HG02840 (cell line): ENCODE results near the gene GCM1.

Source experiments
- ATAC-seq: cut with Tn5 transposase; IDR thresholded peaks from one replicate; pipeline ENCODE4 v1.9.1; 2021; ENCODE audit warnings: mild to moderate bottlenecking, moderate library complexity, moderate number of reproducible peaks; ENCODE audit not compliant: unreplicated experiment, low FRiP score

GCM1 gene

DNA sequence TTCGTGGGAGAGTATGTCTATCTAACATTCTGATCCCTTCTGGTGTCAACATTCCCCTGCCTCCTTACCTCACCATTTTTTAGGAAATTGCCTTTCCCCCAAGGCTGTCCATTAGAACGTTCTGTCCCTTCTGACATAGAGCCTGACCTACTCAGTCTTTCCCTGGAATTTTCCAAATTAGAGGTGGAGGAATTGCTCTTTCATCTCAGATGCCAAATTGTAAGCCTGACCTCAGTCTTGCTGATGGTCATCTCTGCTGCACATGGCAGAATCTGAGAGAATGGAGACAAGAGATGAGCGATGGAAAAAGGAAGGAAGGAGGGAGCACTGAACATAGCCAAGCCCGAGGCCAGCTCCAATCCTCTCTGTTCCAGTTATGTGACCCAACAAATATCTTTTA lies 5.4 kb upstream of the GCM1 start:
- ATAC-seq, result no peak

DNA sequence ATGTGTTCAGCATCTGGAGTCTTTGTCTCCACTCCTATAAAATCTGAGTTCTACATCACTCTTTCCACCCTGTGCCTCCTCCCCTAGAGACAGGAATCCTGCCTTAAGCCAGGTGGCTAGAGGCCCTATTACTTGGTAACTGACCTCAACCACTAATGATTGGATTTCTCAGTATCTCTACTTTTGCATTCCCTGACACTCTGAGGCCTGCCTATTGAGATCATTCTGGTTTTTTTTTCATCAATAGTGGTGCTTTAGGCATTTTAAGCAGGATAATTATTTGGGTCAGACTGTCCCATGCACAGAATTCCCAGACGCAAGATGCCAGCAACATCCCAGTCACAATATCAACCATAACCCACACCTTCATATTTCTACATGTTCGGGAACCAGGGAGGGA lies 3.9 kb upstream of the GCM1 start:
- ATAC-seq, result no peak

DNA sequence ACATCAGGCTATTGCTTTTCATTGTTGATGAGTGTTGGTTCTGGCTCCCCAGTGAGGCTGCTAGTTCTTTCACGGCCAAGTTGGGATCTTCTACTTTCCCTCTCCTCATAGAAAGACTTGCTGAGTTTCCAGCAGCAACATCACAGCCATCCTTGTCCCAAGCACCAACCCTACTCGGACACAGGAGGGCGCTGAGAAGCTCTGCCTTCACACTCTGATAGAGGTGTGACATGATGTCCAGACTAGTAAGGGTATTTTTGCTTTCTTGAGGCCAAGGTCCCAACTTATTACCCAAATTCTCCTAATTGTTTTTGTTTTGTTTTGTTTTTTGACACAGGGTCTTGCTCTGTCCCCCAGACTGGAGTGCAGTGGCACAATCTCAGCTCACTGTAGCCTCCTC lies 3.0 kb upstream of the GCM1 start:
- no peak for ATAC-seq

DNA sequence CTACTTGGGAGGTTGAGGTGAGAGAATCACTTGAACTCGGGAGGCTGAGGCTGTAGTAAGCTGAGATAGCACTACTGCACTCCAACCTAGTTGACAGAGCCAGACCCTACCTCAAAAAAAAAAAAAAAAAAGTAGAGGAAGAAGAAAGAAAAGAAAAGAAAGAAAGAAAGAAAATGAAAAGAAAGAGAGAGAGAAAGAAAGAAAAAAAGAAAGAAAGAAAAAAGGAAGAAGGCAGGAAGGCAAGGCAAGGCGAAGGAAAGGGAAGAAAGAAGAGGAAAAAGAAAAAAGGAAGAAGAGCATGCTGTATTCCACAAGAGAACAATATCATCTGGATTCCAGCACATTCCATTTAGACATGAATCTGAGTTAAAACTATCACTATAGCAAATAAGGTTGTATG lies 3.8 kb downstream of the GCM1 start:
- ATAC-seq, result no peak

DNA sequence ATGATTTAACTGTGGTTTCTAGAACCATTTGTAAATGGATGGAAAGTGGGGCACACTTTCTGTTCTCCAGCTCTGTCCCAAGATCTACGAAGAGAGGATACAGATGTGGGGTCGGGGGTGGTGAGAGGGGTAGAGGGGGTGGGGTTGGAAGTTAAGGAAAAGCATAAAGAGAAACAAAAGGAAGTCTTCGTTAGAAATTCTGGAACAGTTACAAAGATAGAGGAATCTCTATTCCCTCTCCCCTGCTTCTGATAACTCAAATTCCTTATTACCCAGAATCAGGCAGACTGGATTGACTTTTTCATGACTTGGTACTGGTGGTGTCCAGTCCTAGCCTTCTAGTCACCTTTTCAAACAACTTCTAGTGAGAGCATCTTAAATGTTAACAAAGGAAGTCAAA lies 4.9 kb downstream of the GCM1 start:
- no peak for ATAC-seq

DNA sequence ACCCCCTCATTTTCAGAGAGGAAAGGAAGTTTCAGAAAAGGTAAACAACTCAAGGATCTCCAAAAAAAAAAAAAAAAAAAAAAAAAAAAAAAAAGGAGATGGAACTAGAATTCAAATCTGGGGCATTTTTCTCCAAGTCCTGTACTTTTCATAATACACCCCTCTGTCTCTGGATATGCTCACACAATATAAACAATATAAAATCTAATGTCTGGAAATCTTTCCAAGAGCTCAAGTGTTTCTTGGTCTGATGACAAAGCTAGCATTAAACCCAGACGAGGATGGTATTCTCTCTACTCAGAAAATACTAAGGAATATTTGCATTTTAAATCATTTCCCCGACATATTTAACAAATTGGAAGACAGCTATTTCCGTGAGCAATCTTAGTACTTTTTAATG lies 5.8 kb downstream of the GCM1 start:
- no peak for ATAC-seq

DNA sequence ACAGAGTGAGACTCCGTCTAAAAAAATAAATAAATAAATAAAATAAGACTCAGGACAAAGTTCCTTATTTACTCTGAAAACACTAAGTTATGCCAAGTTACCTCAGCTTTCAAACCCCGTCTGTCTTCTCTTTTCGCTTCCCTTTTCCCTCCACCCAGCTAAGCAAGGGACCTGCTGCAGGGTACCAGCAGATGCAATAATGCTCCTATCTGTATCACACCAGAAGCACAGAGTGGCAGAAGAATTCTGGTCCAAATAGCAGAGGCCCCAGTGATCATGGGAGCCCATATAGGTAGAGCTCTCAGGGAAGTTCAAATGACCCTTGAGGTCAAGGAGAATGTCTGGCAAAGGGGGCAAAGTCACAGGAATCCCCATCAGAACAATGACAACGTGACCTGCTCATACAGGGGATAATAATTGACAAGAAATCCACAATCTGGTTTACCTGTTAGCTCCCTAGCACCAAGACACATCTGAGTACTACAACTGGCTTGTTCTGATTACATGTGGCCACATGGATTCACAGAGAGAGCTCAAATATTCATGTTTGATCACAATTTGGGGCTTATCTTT lies 8.7 kb downstream of the GCM1 start:
- ATAC-seq, result no peak

DNA sequence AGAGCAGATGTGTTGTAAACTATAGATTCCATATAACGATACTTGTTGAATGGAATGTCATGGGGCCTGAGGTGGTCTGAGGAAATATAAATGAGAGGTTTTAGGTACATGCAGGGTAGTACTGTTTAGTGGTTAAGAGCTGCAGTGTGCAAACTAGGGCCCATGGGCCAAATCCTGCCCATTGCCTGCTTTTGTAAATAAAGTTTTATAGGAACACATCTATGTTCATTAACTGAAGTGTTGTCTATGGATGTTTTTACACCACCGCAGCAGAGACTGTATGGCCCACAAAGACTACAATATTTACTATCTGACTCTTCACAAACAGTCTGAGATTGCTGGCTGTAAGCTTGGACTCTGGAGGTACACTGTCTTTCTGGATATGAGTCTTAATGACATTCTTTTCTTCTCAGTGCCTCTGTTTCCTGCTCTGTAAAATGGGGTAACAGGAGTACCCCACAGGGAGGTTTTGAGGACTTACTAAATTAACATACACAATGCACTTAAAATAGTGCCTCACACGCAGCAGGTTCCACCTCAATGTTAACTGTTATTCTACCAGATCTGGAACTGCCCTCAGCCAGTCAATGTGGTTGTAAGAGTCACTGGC lies 12.5 kb downstream of the GCM1 start:
- ATAC-seq, result no peak

DNA sequence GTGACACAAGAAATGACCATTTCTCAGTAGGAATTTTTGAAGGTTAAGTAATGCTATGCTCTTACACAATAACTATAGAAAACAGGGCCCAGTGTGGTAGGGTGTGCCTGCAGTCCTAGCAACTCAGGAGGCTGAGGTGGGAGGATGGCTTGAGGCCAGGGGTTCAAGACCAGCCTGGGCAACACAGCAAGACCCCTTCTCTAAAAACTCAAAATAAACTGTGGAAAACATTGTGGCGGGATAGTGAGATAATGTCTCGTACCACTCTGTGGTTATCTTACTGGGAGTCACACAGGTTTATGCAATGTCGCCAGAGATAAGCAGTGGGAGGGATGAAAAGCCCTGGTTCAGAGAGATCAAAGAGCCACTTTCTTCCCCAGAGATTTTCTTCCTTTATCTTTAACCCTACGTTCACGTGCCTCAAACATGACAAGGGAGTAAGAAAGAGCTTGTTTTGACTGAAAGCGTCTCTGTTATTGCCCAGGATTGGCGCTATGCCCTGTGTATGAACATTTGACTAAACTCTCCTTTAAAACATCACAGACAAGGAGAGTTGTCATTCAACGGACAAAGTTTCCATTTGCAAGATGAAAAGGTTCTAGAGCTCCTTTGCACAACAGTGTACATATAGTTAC lies 13.9 kb downstream of the GCM1 start:
- ATAC-seq, result no peak

DNA sequence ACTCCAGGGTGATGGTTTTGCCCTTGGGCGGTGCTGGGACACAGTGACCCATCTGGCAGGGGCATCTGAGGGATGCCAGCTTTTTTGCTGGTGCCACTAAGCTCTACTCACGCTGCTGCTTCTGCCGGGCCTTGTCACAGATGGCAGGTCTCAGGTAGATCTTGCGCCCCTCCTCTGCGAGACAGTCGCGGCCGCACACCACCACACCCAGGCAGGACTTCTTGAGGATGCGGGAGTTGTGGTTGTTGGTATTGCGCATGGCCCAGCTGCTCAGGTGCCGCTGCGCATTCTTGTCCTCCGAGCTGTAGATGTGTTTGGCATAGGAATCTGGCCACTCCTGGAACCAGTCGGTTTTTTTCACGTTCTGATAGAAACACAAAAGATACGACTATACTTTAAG lies 14.7 kb downstream of the GCM1 start:
- ATAC-seq, result no peak

DNA sequence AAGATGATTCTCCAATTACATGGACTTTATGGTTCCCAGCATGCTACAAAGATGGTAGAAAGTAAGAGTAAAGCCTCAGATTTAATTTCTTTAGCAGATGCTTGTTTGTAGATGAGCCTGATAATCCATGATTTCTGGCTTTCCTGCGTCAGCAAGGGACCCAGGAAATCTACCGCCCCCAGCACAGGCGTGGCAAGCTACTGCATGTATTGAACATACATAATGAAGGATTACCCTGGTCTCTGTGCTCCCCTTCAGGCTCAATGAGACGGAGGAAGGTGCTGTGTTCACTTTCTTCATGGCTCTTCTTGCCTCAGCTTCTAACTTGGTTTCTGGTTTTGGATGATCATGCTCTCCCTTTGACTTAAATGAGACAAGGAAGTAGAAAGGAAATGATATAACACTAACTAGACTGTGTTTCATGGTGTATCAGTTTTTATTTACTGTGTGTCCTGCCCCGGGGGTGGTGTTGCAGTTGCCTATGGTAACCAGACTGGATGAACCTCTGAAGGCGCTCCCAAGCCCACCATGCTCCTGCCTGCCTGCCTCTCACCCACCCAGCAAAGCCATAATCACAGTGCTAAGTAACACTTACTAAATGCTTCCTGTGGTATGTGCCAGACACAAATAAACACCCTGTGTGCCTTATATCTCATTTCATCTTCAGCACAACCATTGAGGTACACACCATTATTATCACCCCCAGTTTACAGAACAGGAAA lies 17.9 kb downstream of the GCM1 start:
- ATAC-seq, result no peak

DNA sequence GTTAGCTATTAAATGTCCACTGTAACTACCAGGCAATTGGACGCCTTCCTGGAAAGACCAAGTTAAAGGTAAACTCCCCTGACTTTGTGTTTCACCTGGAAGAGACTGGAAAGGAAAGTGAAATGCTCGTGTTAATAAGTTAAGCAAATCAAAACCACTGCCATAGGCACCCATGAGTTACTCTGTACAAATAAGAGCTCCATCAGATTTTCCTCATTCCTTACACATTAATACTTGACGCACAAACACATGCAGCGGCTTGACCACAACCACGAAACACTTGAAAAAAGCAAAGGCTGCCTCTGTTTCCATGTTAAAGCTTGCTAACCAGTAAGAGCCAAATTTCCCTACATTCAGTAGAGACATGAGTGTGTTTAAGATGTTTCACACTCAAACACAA lies 19.8 kb downstream of the GCM1 start:
- no peak for ATAC-seq

DNA sequence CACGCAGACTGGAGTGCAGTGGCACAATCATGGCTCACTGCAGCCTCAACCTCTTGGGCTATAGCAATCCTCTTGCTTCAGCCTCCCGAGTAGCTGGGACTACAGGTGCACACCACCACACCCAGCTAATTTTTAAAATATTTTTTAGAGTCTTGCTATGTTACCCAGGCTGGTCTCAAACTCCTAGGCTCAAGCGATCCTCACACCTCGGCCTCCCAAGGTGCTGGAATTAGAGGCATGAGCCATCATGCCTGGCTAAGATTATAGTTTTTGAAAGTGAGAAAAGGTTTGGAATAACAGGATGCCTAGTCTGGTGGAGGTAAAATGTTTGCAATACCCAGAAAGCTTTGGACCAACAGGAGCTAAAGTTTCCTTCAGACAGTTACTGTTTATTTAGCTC lies 23.4 kb downstream of the GCM1 start:
- no peak for ATAC-seq

DNA sequence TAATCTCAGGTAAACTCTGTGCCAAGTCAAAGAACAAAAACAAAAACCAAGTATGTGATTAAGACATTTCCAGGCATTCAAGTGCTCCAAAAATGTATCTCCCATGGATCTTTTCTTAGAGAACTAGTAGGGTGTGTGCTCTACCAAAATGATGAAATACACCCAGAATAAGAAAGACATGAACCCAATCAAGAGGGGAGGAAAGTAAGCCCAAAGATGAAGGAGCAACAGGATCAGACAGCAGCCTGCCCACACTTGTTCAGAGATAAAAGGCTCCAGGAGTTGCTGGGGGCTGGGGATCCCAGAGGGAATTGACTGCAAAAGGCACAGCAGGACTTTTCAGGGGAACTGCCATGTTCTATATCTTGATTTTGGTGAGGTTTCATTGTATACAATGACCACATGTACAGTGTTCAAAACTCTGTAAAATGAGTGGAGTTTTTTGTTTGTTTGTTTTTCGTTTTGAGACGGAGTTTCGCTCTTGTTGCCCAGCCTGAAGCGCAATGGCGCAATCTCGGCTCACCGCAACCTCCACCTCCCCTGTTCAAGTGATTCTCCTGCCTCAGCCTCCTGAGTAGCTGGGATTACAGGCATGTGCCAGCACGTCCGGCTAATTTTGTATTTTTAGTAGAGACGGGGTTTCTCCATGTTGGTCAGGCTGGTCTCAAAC lies 24.4 kb downstream of the GCM1 start:
- ATAC-seq, result no peak

DNA sequence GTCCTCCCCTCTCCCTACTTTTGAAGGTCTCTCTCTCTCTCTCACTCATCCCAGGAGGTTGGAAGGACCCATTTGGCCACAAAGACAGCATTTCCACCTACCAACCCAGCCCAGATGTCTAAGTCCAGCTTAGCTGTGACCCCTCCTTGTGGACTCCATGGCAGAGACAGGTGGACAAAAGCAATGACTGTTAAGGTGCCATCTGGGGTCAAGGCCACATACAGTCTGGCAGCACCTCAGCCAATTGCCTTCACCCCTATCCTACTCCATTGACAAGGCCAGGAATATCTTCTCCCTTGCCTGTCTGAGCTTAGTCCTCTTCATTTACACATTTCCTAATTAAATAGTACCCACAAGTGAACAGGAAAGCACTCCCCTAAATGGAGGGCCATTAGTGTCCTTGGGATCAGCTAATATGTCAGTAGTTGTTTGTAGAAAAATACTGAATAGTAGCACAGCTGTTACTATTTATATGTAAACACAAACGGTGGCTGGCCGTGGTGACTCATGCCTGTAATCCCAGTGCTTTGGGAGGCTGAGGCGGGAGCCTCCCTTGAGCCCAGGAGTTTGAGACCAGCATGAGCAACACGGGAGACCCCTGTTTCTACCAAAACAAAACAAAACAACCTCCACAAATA lies 28.8 kb downstream of the GCM1 start:
- no peak for ATAC-seq

DNA sequence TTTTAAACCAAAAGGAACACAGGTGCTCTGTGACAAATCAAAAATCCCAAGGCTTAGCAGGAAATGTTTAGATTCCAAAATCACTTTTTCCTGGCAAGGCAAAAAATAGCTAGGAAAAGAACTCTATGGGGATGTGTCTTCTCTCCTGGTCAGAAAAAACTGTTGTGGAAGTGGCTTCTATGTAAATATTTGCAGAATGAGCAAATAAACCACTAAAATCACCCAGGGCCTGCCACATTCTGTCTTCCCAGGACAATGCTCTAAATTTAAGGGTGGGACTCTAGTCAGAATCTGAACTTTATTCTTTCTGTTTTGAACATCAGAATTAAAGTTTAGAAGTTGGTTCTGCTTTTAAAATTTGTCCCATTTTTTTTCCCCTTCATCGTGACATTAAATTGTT lies 29.3 kb downstream of the GCM1 start:
- ATAC-seq, result no peak

DNA sequence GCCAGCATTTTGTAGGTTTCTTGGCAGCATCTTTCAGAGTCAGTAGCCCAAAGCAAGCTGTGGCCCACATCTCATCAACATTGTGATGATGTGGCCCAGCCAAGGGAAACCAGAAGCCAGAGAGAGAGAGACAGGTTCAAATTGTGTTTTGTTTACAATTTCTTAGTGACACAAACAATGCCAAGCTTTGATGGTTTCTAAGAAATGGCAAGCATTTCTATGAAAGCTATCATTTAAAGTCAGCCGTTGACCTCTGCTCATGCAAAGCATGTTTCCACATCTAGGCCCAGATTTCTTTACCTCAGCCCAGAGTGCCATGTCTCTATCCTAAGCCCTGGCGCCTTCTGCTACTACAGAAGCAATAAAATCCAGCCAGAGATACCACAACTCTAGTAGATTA lies 32.9 kb downstream of the GCM1 start:
- ATAC-seq, result no peak

DNA sequence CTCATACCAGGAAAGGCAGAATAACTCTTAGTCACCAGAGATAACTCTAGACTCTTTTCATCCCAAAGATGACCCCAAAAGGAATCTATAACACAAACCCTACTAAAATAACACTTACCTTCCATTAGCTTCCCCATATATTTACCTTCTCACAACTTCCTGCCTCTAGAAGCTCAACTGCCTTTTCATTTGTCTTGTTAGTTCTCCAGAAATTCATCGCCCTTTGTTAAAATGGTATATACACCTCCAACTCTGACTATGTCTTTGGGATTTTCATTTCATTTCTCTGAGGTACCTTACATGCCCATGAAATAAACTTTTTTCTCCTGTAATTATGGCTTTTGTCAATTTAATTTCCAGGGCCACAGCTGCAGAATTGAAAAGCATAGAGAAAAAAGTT lies 33.5 kb downstream of the GCM1 start:
- no peak for ATAC-seq

DNA sequence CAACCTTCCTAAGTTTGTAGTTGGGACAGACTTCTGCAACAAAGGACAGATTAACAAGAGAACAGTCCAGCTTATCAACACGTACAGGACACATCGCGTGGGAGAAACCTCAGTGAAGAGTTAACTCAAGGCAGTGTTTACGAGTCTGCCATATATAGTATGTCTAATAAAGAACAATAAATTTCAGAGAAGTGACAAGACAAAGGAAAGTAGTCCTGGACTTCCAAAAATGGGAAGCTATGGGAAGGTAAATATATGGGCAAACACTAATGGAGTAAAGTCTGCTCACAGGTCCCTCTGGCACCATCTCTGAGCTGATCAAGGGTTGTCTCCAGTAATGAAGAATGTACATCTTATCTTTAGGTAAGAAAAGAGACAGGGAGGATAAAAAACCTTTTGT lies 34.9 kb downstream of the GCM1 start:
- no peak for ATAC-seq

DNA sequence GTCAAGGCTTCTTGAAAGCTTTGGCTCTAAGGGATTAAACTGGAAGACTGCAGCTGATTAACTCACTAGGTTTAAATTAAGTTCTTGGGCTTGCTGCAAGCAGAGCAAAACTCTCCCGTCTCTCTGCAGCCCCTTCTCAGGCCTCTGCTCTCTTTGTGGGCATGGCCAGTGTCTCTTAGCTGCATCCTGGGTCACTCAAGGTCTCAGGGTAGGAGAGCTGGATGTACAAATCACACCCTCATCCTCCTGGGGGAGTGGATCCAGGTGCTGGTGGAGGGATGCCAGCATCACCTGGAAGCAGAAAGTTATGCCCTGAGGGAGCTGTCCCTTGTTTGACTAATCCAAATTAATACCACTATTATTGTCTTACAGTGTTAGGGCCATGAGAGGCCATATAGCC lies 35.8 kb downstream of the GCM1 start:
- no peak for ATAC-seq

DNA sequence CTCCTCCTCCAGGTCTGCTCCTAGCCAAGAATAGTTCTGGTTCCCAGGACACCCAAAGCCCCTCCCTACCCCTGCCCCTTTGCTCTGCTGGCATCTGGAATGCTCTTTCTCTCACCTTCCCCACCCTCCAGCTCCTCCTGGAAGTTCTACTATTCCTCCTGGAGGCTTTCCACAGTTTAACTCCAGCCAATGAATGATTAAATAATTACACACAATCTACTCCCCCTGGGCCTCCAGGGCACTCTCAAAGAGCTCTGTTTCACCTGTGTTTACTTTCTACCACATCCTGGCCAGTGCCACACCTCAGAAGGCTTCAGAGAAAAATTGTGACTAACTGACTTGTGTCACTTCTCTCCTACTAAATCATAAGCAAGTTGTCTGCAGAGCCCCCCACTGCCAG lies 36.2 kb downstream of the GCM1 start:
- ATAC-seq, result no peak
